Spleen (tissue), 7 donors: Measurements from ENCODE around the gene FAM76B.

Source experiments
- CTCF ChIP-seq, 11 experiments: fragments of 200-600 bp in 7 of 11; fragments of 450-650 bp in 4 of 11; sonication (generic) in 4 of 11; IDR thresholded peaks in 8 of 11; conservative IDR thresholded peaks in 3 of 11; 1 replicate in 7 of 11; 2 replicates in 4 of 11; pipeline versions ENCODE4 v1.4.0 to v1.8.0; 2016 to 2021; ENCODE audit warnings: antibody characterized with exemption in 11 of 11, inconsistent platforms in 4 of 11, mild to moderate bottlenecking in 1 of 11
- POLR2A ChIP-seq, 3 donors: fragments of 450-650 bp; IDR thresholded peaks; one replicate each; pipeline ENCODE4 v1.5.1; 2017; ENCODE audit warnings: antibody characterized with exemption in 3 of 3, mild to moderate bottlenecking in 1 of 3
- POLR2AphosphoS5 ChIP-seq, 3 donors: sonication (generic); formaldehyde crosslinking; IDR thresholded peaks; one replicate each; pipeline ENCODE4 v1.5.1; 2017; ENCODE audit warnings: antibody characterized with exemption in 3 of 3
- donor health status: DM: no; HTN: no; CAD: no; lungs with moderate emphysema.
- donor health status: DM: no; HTN: no; CAD: no.
- donor health status: DM: no; HTN: no; CAD: no.

GRCh38 chr11:95725196-95725595, 64.4 kb downstream of the FAM76B start:
- TF ChIP-seq CTCF (IDR thresholded peaks at IDR 0.05 in 8 of 11, conservative IDR thresholded peaks at IDR 0.05 in 3 of 11) (no peak), POLR2A (IDR thresholded peaks at IDR 0.05) (no peak), POLR2AphosphoS5 (IDR thresholded peaks at IDR 0.05) (no peak)
